GM19438 (cell line): ENCODE data around the gene NUP214.

Source experiments
- ATAC-seq: cut with Tn5 transposase; IDR thresholded peaks from one replicate; pipeline ENCODE4 v1.9.1; 2021; ENCODE audit warnings: low read depth; ENCODE audit not compliant: unreplicated experiment

NUP214 gene

GRCh38 chr9:131273856-131274673, 148.7 kb downstream of the NUP214 start:
- no peak for ATAC-seq

GRCh38 chr9:131274674-131275331, 149.4 kb downstream of the NUP214 start:
- ATAC-seq = no peak

GRCh38 chr9:131275332-131276093, 150.1 kb downstream of the NUP214 start:
- no peak for ATAC-seq

DNA sequence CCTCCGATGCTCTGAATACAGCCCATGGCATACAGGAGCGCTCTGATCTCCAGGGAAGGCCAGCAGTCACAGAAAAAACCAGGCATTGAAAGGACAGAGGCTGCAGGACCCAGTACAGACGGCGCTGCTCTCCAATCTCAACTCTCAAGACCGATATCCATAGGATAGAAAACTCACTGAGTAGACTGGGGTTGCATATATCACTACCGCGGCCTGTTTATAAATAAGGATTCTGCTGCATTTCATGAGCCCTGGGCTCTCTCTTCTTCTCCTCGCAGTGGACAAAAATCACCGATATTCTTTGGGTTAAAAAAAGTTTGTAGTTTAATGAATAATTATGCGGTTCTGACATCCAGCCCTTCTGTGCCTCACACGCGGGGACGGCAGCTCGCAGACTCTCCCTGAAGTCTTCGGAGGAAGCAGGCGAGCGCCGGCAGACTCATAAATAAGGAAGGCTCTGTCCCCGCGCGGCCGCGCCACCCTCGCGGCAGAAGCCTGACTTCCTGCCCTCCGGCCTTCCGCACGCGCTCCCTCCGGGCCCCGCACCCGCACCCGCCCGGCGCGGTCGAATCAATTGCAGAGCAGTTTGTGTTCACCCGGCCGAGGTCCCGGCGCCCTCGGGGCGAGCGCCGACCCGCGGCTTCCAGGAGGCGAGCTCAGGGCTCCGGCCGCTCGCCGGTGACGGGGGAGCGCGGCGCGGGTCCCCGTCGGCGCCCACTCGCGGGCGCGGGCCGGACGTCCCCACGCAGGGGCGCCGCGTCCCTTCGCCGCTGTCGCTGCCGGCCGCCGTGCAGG, 150.9 kb downstream of the NUP214 start, which contains the start of gene FAM78A:
TSS of gene FAM78A (minus strand) at position 417 of the 795 bp plus-strand sequence. CDS start at position 86, 331 bp downstream.
- no peak for ATAC-seq

DNA sequence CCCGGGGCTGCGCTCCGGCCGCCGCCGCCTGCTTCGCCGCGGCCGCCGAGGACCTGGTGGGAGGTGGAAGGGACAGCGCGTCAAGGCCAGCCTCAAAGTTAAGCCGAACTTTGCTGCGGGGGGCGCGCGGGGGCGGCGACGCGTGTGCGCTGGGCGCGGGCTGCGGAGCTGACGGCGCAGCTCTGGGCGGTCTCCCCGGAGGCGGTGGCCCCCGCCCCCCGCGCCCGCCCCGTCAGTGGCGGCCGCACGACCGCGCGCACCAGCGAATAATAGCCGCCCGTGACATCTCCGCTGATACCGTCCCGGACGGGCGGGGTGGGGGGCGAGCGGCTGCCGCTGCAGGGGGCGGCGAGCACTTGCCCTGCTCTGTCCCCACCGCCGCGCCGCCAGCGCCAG, 151.5 kb downstream of the NUP214 start:
- ATAC-seq = no peak

GRCh38 chr9:131277287-131277909, 152.0 kb downstream of the NUP214 start:
- no peak for ATAC-seq

DNA sequence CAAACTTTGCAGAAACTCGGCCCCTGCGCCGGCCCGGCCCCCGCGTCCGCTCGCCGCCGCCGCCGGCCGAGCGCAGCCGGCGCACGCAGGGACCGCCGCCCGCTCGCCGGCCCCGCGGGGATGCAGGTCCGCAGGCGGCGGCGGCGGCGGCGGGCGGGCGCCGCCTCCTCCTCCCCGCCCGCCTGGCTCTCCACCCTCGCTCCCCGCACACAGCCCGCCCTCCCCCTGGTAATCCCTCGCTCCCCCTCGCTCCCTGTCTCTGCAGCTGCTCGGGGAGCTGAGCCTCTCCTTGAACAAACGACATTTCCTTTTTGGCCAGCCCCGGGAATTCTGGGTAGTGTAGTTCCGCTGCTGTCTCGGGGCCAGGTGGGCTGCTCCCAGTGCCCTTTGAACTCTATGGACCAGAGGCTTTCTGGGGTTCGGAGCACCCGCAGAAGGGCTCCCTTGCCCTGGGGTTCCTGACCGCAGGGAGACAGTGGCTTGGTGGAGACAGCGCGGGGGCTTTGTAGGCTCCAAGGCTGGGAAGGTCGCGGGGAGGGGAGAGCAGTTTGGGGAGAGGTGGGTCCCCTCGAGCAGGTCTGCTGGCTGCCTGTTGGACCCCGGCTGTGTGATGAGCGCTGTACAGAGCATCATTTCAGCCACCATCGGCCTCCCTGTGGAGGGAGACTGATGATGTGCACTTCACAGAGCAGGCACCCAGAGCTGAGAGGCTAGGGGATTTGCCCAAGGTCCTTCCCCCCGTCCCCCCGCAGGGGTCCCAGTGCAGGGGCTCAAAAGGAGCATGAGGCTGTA, 152.7 kb downstream of the NUP214 start:
- ATAC-seq = no peak

DNA sequence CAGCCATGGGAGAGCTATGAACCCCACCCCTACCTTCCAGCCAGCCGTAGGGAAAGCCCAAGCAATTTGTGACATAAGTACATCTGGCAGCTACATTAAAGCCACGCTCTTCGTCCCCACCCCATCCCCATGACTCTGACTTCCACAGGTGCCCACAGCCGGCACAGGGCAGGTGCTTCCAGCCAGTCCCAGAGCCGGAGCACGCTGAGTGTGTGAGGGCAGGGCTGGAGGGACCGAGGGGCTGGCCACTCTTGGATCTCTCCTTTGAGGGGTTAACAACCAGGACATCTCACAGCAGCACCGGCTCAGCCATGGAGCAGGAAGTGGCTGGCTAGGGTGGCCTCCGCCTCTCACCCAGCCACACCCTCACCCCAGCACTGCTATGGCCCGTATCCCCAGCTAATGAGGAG, 153.3 kb downstream of the NUP214 start:
- no peak for ATAC-seq

DNA sequence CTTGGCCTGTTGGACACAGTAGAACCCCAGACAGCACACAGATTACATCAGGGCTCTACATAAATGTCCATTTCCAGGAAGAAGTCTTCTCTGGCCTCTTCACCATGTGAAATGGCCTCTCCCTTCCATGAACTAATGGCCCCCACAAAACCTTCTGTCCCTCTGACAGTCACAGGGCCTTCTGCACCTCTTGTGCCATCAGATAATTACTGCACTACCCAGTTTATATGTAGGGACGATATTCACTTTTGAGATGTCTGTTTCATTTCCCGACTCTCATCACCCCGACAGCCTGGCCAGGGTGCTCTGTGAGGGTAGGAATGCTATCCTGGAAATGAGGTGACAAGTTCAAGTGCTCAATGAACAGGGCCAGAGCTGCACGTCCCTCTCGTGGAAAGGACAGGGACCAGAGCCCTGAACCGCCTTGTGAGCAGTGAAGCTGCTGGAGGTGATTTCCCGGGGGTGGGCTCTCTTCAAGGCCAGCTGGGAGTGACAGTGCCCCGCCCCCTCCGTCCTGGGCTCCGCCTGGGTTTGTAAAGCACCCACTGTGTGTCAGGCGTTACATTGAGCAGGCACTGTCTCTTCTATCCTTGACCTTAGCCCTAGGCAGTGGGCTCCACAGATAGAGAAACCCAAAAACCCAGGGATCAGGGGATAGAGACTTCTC, 153.9 kb downstream of the NUP214 start:
- no peak for ATAC-seq

DNA sequence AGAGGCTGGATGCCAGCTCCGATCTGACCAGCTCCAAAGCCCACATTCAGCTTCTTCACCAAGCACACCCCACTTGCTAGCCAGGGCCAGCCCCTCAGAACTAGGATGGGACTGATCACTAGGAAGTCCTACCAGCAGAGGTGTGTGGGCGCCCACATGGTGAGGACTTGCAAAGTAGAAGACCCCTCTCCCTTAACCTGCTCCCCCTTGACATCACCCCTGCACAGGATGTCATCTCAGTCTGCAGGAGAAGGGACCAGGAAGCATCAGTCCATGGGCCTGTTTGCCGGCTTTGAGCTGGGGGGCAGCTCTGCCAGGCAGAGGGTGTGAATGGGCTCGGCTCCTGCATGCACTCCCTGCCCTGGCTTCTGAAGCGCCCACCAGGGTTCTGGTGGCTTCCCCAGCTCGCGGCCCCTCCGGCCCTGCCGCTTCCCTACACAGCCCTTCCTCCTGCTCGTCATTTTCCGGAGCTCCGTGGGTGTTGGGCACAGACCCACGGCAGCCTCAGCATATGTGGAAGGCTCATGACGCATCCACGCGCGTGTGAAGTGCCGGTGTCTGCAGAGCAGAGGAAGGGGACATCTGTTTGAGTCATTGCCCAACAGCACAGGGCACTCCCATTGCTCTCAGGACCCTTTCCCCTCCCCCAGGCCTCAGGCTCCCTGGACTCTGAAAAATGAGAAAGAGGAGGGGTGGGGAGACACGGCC, 154.6 kb downstream of the NUP214 start:
- ATAC-seq = no peak

- ATAC-seq = no peak
Observed at GRCh38 chr9:131280660-131281059, 155.3 kb downstream of the NUP214 start.

- no peak for ATAC-seq
Observed at GRCh38 chr9:131281119-131281965, 156.0 kb downstream of the NUP214 start.

- no peak for ATAC-seq
Observed at GRCh38 chr9:131282175-131282574, 156.8 kb downstream of the NUP214 start.

GRCh38 chr9:131282688-131283422, 157.5 kb downstream of the NUP214 start:
- ATAC-seq = no peak
